Endothelial cell of umbilical vein (primary cell): ENCODE measurements around the gene MECP2.

Experiments used
- CTCF ChIP-seq, 2 donors: IDR thresholded peaks; 1 replicate in 1 of 2; 2 replicates in 1 of 2; pipeline ENCODE4 v1.5.1; 2011; ENCODE audit warnings: low read length in 2 of 2, mild to moderate bottlenecking in 2 of 2, moderate library complexity in 2 of 2, control low read depth in 1 of 2, inconsistent platforms in 1 of 2, low read depth in 1 of 2; ENCODE audit not compliant: insufficient read depth in 1 of 2; ENCODE audit errors: extremely low read depth in 1 of 2
- EZH2 ChIP-seq: IDR thresholded peaks from 2 replicates; pipeline ENCODE4 v1.6.1; 2012; ENCODE audit warnings: borderline replicate concordance, low read depth, mild to moderate bottlenecking, moderate library complexity, low read length, inconsistent platforms; ENCODE audit not compliant: severe bottlenecking
- MAX ChIP-seq: IDR thresholded peaks from 2 replicates; pipeline ENCODE4 v1.6.1; 2011; ENCODE audit not compliant: insufficient read depth, insufficient read length
- MYC ChIP-seq: IDR thresholded peaks from one replicate; pipeline ENCODE4 v1.6.1; 2011; ENCODE audit warnings: mild to moderate bottlenecking, low read depth, low read length
- POLR2A ChIP-seq: IDR thresholded peaks from 2 replicates; pipeline ENCODE4 v1.6.1; 2012; ENCODE audit warnings: low read depth, mild to moderate bottlenecking, control low read depth, low read length
- POLR2AphosphoS5 ChIP-seq: IDR thresholded peaks from 2 replicates; pipeline ENCODE4 v1.6.1; 2012; ENCODE audit warnings: low read depth, mild to moderate bottlenecking, control low read depth, low read length, moderate library complexity; ENCODE audit not compliant: insufficient read depth

GRCh38 chrX:154059231-154059630 lies 38.3 kb downstream of the MECP2 start:
- no peak for TF ChIP-seq CTCF (IDR thresholded peaks at IDR 0.05; ENCODE audit: extremely low read depth in 1 of 2, insufficient read depth in 1 of 2, low read depth in 1 of 2, low read length in 2 of 2)
- no peak for TF ChIP-seq POLR2A
- no peak for TF ChIP-seq POLR2AphosphoS5
- no peak for TF ChIP-seq EZH2
- no peak for TF ChIP-seq MYC
- no peak for TF ChIP-seq MAX
